B cell (primary cell): ENCODE data around the gene PATE1.

ENCODE experiments used
- CTCF ChIP-seq: fragments of 200-600 bp; IDR thresholded peaks from one replicate; pipeline ENCODE4 v1.8.0; 2022; ENCODE audit warnings: antibody characterized with exemption, mild to moderate bottlenecking
- EZH2 ChIP-seq: IDR thresholded peaks from 2 replicates; pipeline ENCODE4 v1.6.1; 2012; ENCODE audit warnings: borderline replicate concordance, low read depth, mild to moderate bottlenecking, moderate library complexity, low read length; ENCODE audit not compliant: insufficient read depth, poor library complexity, severe bottlenecking

- TF ChIP-seq CTCF (no peak), EZH2 (no peak)
Measured at GRCh38 chr11:125778728-125779127, 32.6 kb downstream of the PATE1 start, which contains the start of gene PATE2.
